ENCODE data around the gene RIN3.
"Not testable (repeated sequence)": the region's sequence is repeated elsewhere in the genome, so short reads cannot be mapped to it uniquely, and the experiment has no call there.

Gene RIN3

GRCh38 chr14:92632546-92633273 is 119.1 kb downstream of the RIN3 start:
- DNase-seq = no peak

GRCh38 chr14:92633274-92633616 is 119.7 kb downstream of the RIN3 start:
- DNase-seq = no peak

- no peak for DNase-seq
Measured at GRCh38 chr14:92633724-92634123, 120.1 kb downstream of the RIN3 start.

GRCh38 chr14:92635031-92635430 is 121.5 kb downstream of the RIN3 start:
- no peak for DNase-seq

- no peak for DNase-seq
Measured at GRCh38 chr14:92635896-92636295, 122.3 kb downstream of the RIN3 start.

- no peak for DNase-seq
Measured at GRCh38 chr14:92637228-92637627, 123.6 kb downstream of the RIN3 start.

GRCh38 chr14:92637864-92638263 is 124.3 kb downstream of the RIN3 start:
- DNase-seq = no peak

GRCh38 chr14:92638266-92638665 is 124.7 kb downstream of the RIN3 start:
- DNase-seq = no peak

GRCh38 chr14:92638904-92639303 is 125.3 kb downstream of the RIN3 start:
- no peak for DNase-seq

GRCh38 chr14:92639472-92640117 is 126.0 kb downstream of the RIN3 start:
- not testable (repeated sequence) for DNase-seq

GRCh38 chr14:92641306-92641705 is 127.7 kb downstream of the RIN3 start:
- no peak for DNase-seq

GRCh38 chr14:92644171-92644969 is 130.8 kb downstream of the RIN3 start:
- DNase-seq = no peak

GRCh38 chr14:92644970-92645515 is 131.5 kb downstream of the RIN3 start:
- no peak for DNase-seq

GRCh38 chr14:92645841-92646478 is 132.4 kb downstream of the RIN3 start:
- no peak for DNase-seq

- no peak for DNase-seq
Measured at GRCh38 chr14:92646952-92647796, 133.6 kb downstream of the RIN3 start.

GRCh38 chr14:92647797-92648279 is 134.3 kb downstream of the RIN3 start:
- DNase-seq = no peak

- no peak for DNase-seq
Measured at GRCh38 chr14:92649066-92649465, 135.5 kb downstream of the RIN3 start.

GRCh38 chr14:92649934-92650545 is 136.5 kb downstream of the RIN3 start:
- DNase-seq = peak; percentile 58

- DNase-seq = no peak
Measured at GRCh38 chr14:92650581-92651105, 137.1 kb downstream of the RIN3 start.

- DNase-seq = peak; percentile 30
Measured at GRCh38 chr14:92651106-92651757, 137.7 kb downstream of the RIN3 start.

All from midbrain (tissue), 1 donor.